HK-2 (cell line): ENCODE results near the gene GPR132.

Experiments
- DNase-seq: peaks from one replicate; pipeline ENCODE4 v3.0.0-alpha.2; 2018; ENCODE audit not compliant: unreplicated experiment

The GPR132 gene

DNA sequence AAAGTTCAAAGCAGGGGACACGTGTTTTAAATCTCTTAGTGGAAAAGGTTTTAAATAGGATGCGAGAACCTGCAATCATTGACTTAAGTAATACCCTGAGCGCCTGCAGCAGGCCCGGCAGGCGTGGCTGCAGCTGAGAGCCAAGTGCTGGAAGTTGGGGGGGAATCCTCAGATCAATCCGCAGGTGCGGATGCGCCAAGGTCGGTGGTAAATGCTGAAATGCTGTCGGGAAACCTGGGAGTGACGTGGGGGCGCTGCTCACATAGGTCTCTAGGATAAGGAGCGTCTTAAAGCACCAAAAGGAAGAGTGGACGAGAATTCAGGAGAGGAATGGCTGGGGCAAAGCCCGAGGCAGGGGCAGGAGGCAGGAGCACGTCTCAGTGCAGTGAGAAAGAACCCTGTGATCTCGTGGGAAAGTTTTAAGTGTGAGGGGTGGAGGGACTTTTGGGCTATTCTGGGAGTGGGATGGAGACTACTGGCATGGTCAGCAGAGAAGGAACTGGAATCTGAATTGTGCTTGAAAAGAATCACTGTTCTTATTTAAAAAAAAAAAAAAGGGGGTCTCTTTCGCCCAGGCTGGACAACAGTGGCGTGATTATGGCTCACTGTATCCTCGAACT lies 43.5 kb downstream of the GPR132 start:
- peak; percentile 65 for DNase-seq

- peak; percentile 97 for DNase-seq
Observed at GRCh38 chr14:105020815-105021655, 44.2 kb downstream of the GPR132 start, which contains the start of gene CDCA4. TSS of gene CDCA4 (minus strand) at chr14:105021083. CDS start at chr14:105011929, 9,154 bp downstream.

DNA sequence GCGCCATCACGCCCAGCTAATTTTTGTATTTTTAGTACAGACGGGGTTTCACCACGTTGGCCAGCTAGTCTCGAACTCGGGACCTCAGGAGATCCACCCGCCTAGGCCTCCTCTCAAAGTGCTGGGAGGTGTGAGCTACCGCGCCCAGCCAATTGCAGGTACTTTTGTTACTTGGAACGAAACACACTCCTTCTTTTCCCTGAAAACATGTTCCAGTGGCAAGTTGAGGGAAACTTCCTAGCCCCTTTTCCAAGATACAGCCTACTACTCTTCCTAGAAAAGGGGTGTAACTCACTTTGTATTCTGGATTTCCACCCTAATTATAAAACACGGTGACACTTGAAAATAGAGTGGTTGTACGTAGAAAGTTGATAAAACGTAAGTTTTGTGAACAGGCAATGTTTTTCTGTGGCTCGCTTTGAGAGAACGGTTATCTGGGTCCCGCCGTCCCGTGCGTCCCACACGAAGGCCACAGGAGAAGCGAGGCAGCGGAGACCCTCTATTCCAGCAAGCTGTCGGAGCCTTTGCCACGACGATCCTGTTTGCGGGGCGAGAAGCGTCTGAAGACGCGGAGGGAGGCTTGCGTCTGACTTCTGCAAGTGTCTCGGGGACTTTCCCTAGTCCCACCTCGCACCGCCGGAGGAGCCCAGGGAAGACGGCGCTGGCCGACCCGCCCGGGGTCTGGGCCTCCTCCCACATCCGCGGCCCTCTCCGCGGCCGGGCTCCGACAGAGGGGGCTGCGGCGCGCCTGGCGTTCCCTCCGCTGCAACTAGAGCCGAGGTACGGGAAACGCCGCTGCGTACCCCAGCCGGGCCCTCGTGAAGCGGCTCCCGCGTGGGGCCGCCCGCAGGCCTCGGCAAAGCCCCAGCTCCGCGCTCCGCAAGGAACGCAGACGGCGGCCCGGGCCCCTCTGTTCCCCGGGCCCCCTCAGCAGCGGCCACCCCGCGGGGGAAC lies 45.1 kb downstream of the GPR132 start:
- DNase-seq: no peak

DNA sequence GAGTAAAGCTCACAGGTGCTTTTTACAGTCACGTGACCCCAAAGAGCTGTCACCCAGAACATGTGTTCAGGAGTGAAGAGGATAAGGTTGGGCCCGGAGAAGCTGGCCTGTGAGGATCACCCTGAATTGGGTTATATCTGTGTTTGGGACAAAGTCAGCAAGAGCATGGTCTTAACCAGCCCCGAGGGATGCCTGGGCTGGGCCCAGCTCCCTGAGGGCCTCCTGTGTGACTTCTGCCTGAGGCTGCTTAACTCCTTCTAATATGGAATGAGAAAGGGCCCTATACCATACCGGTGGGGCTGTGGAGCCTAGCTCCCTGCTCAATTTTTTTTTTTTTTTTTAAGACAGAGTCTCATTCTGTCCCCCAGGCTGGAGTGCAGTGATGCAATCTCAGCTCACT lies 46.8 kb downstream of the GPR132 start:
- DNase-seq: no peak

DNA sequence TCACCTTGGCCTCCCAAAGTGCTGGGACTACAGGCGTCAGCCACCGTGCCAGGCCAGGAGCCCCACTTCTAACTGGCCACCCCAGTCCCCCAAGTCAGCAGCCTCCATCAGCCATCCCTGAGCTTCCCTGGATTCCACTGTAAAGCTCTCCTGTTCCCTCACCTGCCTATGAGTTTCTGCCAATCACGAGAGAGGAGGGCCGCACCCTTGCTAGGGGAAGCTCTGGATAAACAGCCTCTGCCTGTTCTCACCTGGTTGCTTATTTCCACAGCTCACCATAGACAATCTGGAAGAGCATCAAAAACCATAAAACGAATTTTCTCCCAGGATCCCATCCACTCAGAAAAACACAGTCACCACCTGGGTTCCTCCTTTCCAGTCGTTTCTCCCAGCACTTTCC lies 49.3 kb downstream of the GPR132 start:
- no peak for DNase-seq

GRCh38 chr14:105015242-105015641 lies 50.0 kb downstream of the GPR132 start:
- DNase-seq: no peak

DNA sequence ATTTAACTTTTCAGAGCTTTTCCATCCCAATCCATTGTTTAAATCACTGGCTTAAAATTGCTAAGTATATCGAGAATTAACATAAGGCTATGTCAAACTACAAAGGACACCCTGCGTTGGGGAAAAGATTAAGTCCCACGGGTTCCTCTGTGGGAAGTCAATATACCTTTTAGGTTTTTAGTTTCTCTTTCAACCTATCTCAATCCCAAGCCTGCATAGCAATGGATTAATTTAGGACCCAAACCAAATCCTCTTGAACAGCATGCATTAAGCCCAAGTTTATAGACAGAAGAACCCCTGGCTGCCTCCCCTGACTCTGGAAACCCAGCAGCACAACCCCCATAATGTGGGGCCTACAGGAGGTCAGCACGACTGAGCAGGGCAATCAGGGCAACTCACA lies 50.6 kb downstream of the GPR132 start:
- DNase-seq: no peak

GRCh38 chr14:105014032-105014431 lies 51.2 kb downstream of the GPR132 start:
- DNase-seq: no peak

- no peak for DNase-seq
Observed at GRCh38 chr14:105013150-105013785, 52.0 kb downstream of the GPR132 start.

- no peak for DNase-seq
Observed at GRCh38 chr14:105012171-105012985, 52.9 kb downstream of the GPR132 start.

DNA sequence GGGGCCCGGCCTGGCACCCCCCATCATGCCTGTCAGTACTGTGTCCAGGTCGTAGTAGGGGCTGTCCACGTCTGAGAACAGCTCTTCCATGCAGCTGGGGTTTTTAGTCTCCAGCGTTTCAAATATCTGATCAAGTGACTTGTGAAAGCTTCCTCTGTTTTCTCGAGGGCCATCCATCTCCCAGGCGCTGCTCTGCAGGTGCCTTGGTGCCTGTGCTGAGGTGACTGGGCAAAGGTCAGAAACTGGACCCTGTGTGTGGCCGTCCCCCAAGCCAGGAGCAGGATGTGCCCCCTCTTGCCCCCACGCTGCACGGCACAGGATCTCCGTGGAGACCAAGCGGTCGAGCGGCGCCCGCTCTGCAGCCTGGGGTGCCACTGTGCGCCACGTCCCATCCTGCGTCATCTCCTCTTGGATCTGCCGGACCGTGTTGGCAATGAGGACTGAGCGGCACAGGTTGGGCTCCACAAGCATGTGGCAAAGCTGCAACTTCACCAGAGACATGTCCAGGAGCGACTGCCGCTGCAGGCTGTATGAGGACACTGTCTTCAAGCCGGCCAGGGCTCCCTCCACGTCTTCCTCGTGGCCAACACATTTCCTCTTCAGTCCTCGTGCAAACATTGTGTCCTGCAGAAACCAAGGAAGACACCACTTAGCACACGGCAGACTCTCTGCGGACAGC lies 53.8 kb downstream of the GPR132 start:
- DNase-seq: no peak

- DNase-seq: no peak
Observed at GRCh38 chr14:105010891-105011291, 54.3 kb downstream of the GPR132 start.

DNA sequence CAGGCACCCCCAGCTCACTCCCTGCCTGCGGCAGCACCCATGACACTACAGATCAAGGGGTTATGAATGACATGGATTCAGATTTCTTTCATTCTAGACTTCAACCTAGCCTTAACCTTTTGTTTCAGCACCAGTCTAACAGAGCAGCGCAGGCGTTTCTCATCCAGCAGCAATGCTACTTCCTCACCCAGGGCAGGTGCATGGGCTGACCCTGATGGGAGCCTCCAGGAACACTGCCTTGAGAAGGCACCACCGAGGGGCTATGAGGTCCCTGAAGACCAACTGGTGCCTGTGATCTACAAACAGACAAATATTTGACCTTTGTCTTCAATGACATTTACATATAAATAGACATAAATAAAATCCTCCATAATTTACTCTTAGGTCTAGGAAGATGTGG lies 55.1 kb downstream of the GPR132 start:
- no peak for DNase-seq

GRCh38 chr14:105007593-105008264 lies 57.5 kb downstream of the GPR132 start:
- no peak for DNase-seq

- no peak for DNase-seq
Observed at GRCh38 chr14:105006831-105007592, 58.2 kb downstream of the GPR132 start.

DNA sequence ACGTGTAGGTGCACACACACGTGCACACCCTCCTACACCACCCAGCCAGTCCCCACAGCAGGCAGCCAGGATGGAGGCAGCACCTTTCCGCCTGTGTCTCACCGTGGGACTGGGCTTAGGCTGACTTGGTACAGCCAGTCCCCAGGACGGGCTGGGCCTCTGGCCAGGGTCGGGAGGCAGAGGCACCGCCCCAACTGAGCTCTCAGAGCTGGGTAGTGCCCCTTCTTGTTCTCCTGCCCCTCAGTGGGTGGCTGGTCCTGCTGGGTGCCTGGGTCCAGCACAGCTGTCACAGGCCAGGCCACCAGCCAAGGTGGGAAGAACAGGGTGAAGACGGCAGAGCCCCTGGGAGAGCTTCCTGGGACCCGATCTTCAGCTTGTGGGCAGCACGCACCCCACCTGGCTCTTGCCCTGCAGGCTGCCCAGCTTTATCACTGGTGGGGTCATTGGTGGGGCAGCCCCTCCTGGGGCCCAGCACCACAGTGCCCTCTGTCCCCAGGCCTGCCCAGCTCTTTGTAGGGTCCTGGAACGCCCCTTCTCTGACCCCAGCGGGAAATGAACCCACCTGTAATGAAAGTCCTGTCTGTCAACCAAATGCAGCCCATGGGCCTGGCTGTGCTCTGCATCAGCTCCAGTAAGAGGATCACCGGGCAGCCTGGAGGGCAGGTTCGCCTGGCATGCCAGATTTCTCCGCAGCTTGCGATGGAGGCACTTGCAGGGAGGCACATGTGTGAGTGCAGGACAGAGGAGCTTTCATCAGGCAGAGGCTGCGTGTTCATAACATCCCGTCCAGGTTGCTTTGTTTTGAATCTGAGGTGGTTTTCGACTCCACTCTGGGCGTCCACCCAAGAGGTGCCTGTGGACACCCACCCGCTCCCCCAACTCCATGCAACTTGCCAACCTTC lies 59.0 kb downstream of the GPR132 start:
- no peak for DNase-seq

GRCh38 chr14:105005329-105005928 lies 59.8 kb downstream of the GPR132 start:
- no peak for DNase-seq
